Measurements from ENCODE around the gene ALPP. TPM values are rescaled to one million over a fixed set of nuclear protein-coding genes. Genes with fewer than 3 reads are reported as not detected.
A peak's percentile ranks its signal among the peaks of the same experiment; 100 is the strongest.
"Not testable (repeated sequence)": the region's sequence is repeated elsewhere in the genome, so short reads cannot be mapped to it uniquely, and the experiment has no call there.

The ALPP gene
- total RNA-seq, 6 experiments from 2014 or later: not detected

GRCh38 chr2:232361646-232362045 lies 16.9 kb upstream of the ALPP start:
- no peak for TF ChIP-seq CTCF (IDR thresholded peaks at IDR 0.05)
- Mint-ChIP-seq H3K4me3 (peak overlapping the region; percentile 69; the same call in 1 of the 2 replicates), H3K27ac (no peak overlapping the region), H3K4me1 (ENCODE audit: low read depth) (peaks cover 16% of the 10 kb centered on the region), H3K36me3 (ENCODE audit: low read depth) (no peaks in the 10 kb centered on the region; the same call in 1 of the 2 replicates), H3K9me3 (peaks cover under 1% of the 10 kb centered on the region), H3K27me3 (ENCODE audit: insufficient read depth) (peaks cover 8% of the 10 kb centered on the region)
- DNase-seq: no peak

- H3K9me3 Mint-ChIP-seq: no peaks in the 10 kb centered on the region; the same call in 1 of the 2 replicates
- no peak overlapping the region for H3K27ac Mint-ChIP-seq
- TF ChIP-seq CTCF (IDR thresholded peaks at IDR 0.05): no peak
- peak overlapping the region; percentile 69; the same call in 1 of the 2 replicates for H3K4me3 Mint-ChIP-seq
- H3K27me3 Mint-ChIP-seq (ENCODE audit: insufficient read depth): peaks cover 8% of the 10 kb centered on the region
- peaks cover 16% of the 10 kb centered on the region for H3K4me1 Mint-ChIP-seq (ENCODE audit: low read depth)
- H3K36me3 Mint-ChIP-seq (ENCODE audit: low read depth): no peaks in the 10 kb centered on the region
- DNase-seq: no peak
Observed at GRCh38 chr2:232362174-232362900, 16.2 kb upstream of the ALPP start.

GRCh38 chr2:232363064-232363783 lies 15.3 kb upstream of the ALPP start:
- H3K36me3 Mint-ChIP-seq (ENCODE audit: low read depth); H3K9me3 Mint-ChIP-seq; DNase-seq; H3K27ac Mint-ChIP-seq; H3K27me3 Mint-ChIP-seq (ENCODE audit: insufficient read depth): not testable (repeated sequence)
- Mint-ChIP-seq H3K4me1 (ENCODE audit: low read depth) (peaks cover 16% of the 10 kb centered on the region), H3K4me3 (peak overlapping the region; percentile 60; the same call in 1 of the 2 replicates)

GRCh38 chr2:232363784-232364615 lies 14.6 kb upstream of the ALPP start:
- no peaks in the 10 kb centered on the region; the same call in 1 of the 2 replicates for H3K9me3 Mint-ChIP-seq
- H3K36me3 Mint-ChIP-seq (ENCODE audit: low read depth): no peaks in the 10 kb centered on the region
- peaks cover 7% of the 10 kb centered on the region for H3K27me3 Mint-ChIP-seq (ENCODE audit: insufficient read depth)
- DNase-seq: no peak
- no peak for TF ChIP-seq CTCF (IDR thresholded peaks at IDR 0.05)
- H3K4me1 Mint-ChIP-seq (ENCODE audit: low read depth): peaks cover 16% of the 10 kb centered on the region
- H3K4me3 Mint-ChIP-seq: peak overlapping the region; percentile 60
- no peak overlapping the region for H3K27ac Mint-ChIP-seq

- not testable (repeated sequence) for DNase-seq; H3K27ac Mint-ChIP-seq; H3K36me3 Mint-ChIP-seq (ENCODE audit: low read depth); H3K27me3 Mint-ChIP-seq (ENCODE audit: insufficient read depth); H3K9me3 Mint-ChIP-seq; H3K4me3 Mint-ChIP-seq
- peaks cover 16% of the 10 kb centered on the region for H3K4me1 Mint-ChIP-seq (ENCODE audit: low read depth)
Observed at GRCh38 chr2:232364806-232365594, 13.6 kb upstream of the ALPP start.

Data from HFFc6 (cell line).